ENCODE results near the gene C11orf24.

GRCh38 chr11:68215524-68216170 is 56.1 kb downstream of the C11orf24 start:
- TF ChIP-seq CTCF (conservative IDR thresholded peaks at IDR 0.05; ENCODE audit: low read depth, low read length) (no peak), EZH2 (IDR thresholded peaks at IDR 0.05; ENCODE audit: borderline replicate concordance, low read depth, low read length, poor library complexity, severe bottlenecking) (no peak)

Data from A673 (cell line).